Calu3 (cell line): ENCODE measurements around the gene ZEB2. TPM values are rescaled to one million over a fixed set of nuclear protein-coding genes. Genes with fewer than 3 reads are reported as not detected.

Source experiments
- BruUV-seq: library from RNA; stranded (reverse); fragments of 400-500 nt; replicated peaks from 2 replicates; lab custom pipeline; 2021; lab: Mats Ljungman, UMichigan
- CTCF ChIA-PET: fragments of 300-600 bp; sonication (Branson Sonifier 250); formaldehyde crosslinking; loops from one replicate; lab custom pipeline; 2022; ENCODE audit warnings: antibody characterized with exemption; lab: Charles Lee
- DNase-seq: peaks from one replicate; pipeline ENCODE4 v3.0.0; 2022
- H3K27ac Mint-ChIP-seq: one replicate; pipeline ENCODE4 v1.8.0; 2022; ENCODE audit warnings: mixed read lengths; ENCODE audit not compliant: unreplicated experiment
- H3K27me3 Mint-ChIP-seq: one replicate; pipeline ENCODE4 v1.8.0; 2022; ENCODE audit warnings: mixed read lengths; ENCODE audit not compliant: unreplicated experiment
- H3K36me3 Mint-ChIP-seq: one replicate; pipeline ENCODE4 v1.8.0; 2022; ENCODE audit warnings: mild to moderate bottlenecking, moderate library complexity, mixed read lengths; ENCODE audit not compliant: insufficient read depth, unreplicated experiment
- H3K4me1 Mint-ChIP-seq: one replicate; pipeline ENCODE4 v1.8.0; 2022; ENCODE audit warnings: mild to moderate bottlenecking, low read depth, mixed read lengths; ENCODE audit not compliant: unreplicated experiment
- H3K4me3 Mint-ChIP-seq: one replicate; pipeline ENCODE4 v1.8.0; 2022; ENCODE audit warnings: mild to moderate bottlenecking, low read depth, moderate library complexity, mixed read lengths; ENCODE audit not compliant: unreplicated experiment
- H3K9me3 Mint-ChIP-seq: one replicate; pipeline ENCODE4 v1.8.0; 2022; ENCODE audit warnings: low read depth, mixed read lengths; ENCODE audit not compliant: unreplicated experiment
- intact Hi-C: fragments of 100-400 bp; cut with micrococcal nuclease; formaldehyde crosslinking; loops from one replicate; pipeline ENCODE4 v1.10.0; 2022; ENCODE audit not compliant: unreplicated experiment
- total RNA-seq: library from RNA; stranded (reverse); gene quantifications from 2 replicates; pipeline ENCODE4 v1.2.3, GENCODE V29; 2022
- TF ChIP-seq, protein P1 (sequence below): fragments of 200-600 bp; IDR thresholded peaks from one replicate; pipeline ENCODE4 v1.8.0; 2022; ENCODE audit warnings: antibody characterized with exemption; ENCODE audit not compliant: unreplicated experiment

Gene ZEB2
- total RNA-seq, 1 experiment from 2014 or later: 0.97 TPM

- intact Hi-C loops: no loop called here
- no peak for DNase-seq
- CTCF ChIA-PET: no interaction called here
- peaks cover 12% of the 10 kb centered on the region for H3K27me3 Mint-ChIP-seq
- TF ChIP-seq, protein P1, sequence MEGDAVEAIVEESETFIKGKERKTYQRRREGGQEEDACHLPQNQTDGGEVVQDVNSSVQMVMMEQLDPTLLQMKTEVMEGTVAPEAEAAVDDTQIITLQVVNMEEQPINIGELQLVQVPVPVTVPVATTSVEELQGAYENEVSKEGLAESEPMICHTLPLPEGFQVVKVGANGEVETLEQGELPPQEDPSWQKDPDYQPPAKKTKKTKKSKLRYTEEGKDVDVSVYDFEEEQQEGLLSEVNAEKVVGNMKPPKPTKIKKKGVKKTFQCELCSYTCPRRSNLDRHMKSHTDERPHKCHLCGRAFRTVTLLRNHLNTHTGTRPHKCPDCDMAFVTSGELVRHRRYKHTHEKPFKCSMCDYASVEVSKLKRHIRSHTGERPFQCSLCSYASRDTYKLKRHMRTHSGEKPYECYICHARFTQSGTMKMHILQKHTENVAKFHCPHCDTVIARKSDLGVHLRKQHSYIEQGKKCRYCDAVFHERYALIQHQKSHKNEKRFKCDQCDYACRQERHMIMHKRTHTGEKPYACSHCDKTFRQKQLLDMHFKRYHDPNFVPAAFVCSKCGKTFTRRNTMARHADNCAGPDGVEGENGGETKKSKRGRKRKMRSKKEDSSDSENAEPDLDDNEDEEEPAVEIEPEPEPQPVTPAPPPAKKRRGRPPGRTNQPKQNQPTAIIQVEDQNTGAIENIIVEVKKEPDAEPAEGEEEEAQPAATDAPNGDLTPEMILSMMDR: no peak
- no TSS peak for BruUV-seq
- no peak overlapping the region for H3K27ac Mint-ChIP-seq
- H3K9me3 Mint-ChIP-seq: no peaks in the 10 kb centered on the region
- H3K36me3 Mint-ChIP-seq: peaks cover 13% of the 10 kb centered on the region
- peaks cover 14% of the 10 kb centered on the region for H3K4me1 Mint-ChIP-seq
- H3K4me3 Mint-ChIP-seq: no peak overlapping the region
Observed at GRCh38 chr2:144526831-144527230, 6.9 kb upstream of the ZEB2 start.

- Mint-ChIP-seq H3K9me3 (no peaks in the 10 kb centered on the region), H3K27me3 (peaks cover 12% of the 10 kb centered on the region), H3K4me3 (peak overlapping the region; percentile 69), H3K4me1 (peaks cover 14% of the 10 kb centered on the region), H3K36me3 (peaks cover 13% of the 10 kb centered on the region), H3K27ac (peak overlapping the region; percentile 31)
- CTCF ChIA-PET: interaction anchor here (0.5 kb wide), 1 partner anchor 780 kb away, joined by 3 read pairs; no protein-coding TSS in a partner anchor
- intact Hi-C loops: no loop called here
- peak; percentile 21 for DNase-seq
- no TSS peak for BruUV-seq
- TF ChIP-seq, protein P1: no peak
Observed at GRCh38 chr2:144524118-144525009, 4.4 kb upstream of the ZEB2 start.

DNA sequence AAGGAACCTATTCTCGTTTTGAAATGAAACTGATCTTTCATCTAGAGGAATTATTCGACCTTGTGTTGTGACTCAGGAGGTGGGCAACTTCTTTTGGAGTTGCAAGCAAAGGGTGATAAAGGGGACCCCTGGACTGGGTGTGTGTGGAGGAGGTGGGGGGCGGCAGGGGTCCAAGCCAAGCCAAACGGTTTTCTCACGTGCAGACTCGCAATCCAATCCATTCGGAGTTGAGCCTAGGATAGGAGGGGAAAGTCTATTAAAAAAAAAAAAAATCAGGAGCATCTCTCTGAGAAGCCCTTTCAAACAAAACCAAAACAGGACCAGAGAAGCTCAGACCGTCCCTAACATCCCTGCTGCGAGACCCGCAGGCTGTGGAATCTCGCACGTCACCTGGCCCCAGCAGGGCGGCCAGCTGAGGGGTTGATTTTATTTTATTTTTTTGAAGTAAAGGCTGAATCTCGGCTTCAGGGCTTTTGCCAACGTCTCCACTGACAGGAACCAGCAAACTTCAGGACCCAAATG, 3.7 kb upstream of the ZEB2 start:
- BruUV-seq: no TSS peak
- intact Hi-C loops: no loop called here
- DNase-seq: no peak
- H3K4me3 Mint-ChIP-seq: peak overlapping the region; percentile 69
- no peaks in the 10 kb centered on the region for H3K9me3 Mint-ChIP-seq
- H3K27ac Mint-ChIP-seq: no peak overlapping the region
- H3K27me3 Mint-ChIP-seq: peaks cover 12% of the 10 kb centered on the region
- CTCF ChIA-PET: interaction anchor here (0.5 kb wide), 1 partner anchor 781 kb away, joined by 3 read pairs; no protein-coding TSS in a partner anchor
- peaks cover 13% of the 10 kb centered on the region for H3K36me3 Mint-ChIP-seq
- TF ChIP-seq, protein P1: no peak
- H3K4me1 Mint-ChIP-seq: peaks cover 14% of the 10 kb centered on the region

GRCh38 chr2:144522897-144523595, 3.1 kb upstream of the ZEB2 start:
- peaks cover 12% of the 10 kb centered on the region for H3K27me3 Mint-ChIP-seq
- peak; percentile 16 for DNase-seq
- intact Hi-C loops: no loop called here
- BruUV-seq: no TSS peak
- TF ChIP-seq, protein P1: no peak
- H3K4me3 Mint-ChIP-seq: peak overlapping the region; percentile 69
- no peak overlapping the region for H3K27ac Mint-ChIP-seq
- peaks cover 13% of the 10 kb centered on the region for H3K36me3 Mint-ChIP-seq
- CTCF ChIA-PET: no interaction called here
- no peaks in the 10 kb centered on the region for H3K9me3 Mint-ChIP-seq
- peaks cover 14% of the 10 kb centered on the region for H3K4me1 Mint-ChIP-seq
